DOHH2 (cell line): ENCODE measurements around the gene TMEM229B.

ENCODE experiments used
- EZH2phosphoT487 ChIP-seq: fragments of 200-600 bp; sonication (generic); IDR thresholded peaks from 2 replicates; pipeline ENCODE4 v1.6.1; 2017; ENCODE audit warnings: borderline replicate concordance, mild to moderate bottlenecking, antibody characterized with exemption, low read length, moderate library complexity, mixed read lengths
- TF ChIP-seq, protein P1 (sequence below): fragments of 200-600 bp; sonication (generic); IDR thresholded peaks from one replicate; pipeline ENCODE4 v1.5.1; 2014; ENCODE audit warnings: antibody characterized with exemption, mild to moderate bottlenecking, low read depth, low read length; ENCODE audit not compliant: poor library complexity, severe bottlenecking

DNA sequence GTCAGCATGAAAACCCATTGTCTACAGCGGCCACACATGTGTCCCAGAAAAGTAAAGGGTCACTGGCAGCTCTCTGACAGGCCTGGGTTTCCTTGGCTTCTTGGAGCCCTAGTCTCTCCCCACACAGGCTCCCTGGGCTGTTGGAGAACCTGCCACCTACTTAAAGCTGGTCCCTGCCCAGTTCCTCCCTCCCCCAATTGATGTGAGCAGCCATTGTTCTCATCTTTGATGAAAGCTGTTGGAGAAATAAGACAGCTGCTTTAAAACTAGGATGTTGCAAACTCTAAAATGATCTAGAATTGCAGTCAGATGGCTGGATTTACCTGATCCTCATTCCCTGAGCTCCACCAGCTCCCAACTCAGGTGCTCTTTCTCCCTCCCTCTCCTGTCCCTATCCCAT lies 39.8 kb upstream of the TMEM229B start:
- TF ChIP-seq, protein P1, sequence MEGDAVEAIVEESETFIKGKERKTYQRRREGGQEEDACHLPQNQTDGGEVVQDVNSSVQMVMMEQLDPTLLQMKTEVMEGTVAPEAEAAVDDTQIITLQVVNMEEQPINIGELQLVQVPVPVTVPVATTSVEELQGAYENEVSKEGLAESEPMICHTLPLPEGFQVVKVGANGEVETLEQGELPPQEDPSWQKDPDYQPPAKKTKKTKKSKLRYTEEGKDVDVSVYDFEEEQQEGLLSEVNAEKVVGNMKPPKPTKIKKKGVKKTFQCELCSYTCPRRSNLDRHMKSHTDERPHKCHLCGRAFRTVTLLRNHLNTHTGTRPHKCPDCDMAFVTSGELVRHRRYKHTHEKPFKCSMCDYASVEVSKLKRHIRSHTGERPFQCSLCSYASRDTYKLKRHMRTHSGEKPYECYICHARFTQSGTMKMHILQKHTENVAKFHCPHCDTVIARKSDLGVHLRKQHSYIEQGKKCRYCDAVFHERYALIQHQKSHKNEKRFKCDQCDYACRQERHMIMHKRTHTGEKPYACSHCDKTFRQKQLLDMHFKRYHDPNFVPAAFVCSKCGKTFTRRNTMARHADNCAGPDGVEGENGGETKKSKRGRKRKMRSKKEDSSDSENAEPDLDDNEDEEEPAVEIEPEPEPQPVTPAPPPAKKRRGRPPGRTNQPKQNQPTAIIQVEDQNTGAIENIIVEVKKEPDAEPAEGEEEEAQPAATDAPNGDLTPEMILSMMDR, result no peak
- TF ChIP-seq EZH2phosphoT487, result no peak
